OCI-LY1 (cell line): ENCODE data around the gene PYROXD2.

Source experiments
- H2AFZ ChIP-seq: fragments of 200-600 bp; sonication (generic), shearing (Covaris generic); 2 replicates; pipeline ENCODE4 v1.6.0; 2014; ENCODE audit warnings: antibody characterized with exemption, mild to moderate bottlenecking, low read length
- H3F3A ChIP-seq: fragments of 200-600 bp; sonication (generic), shearing (Covaris generic); 2 replicates; pipeline ENCODE4 v1.6.0; 2014; ENCODE audit warnings: mild to moderate bottlenecking, antibody characterized with exemption, low read length, moderate library complexity; ENCODE audit not compliant: insufficient read depth
- H3K27ac ChIP-seq: fragments of 200-600 bp; sonication (generic); 2 replicates; pipeline ENCODE4 v1.5.1; 2014; ENCODE audit warnings: low read length, mixed run types, mild to moderate bottlenecking, low read depth; ENCODE audit not compliant: poor library complexity, severe bottlenecking
- H3K27me3 ChIP-seq: fragments of 200-600 bp; sonication (generic); 2 replicates; pipeline ENCODE4 v1.6.0; 2014; ENCODE audit warnings: antibody characterized with exemption, mild to moderate bottlenecking, low read length, moderate library complexity; ENCODE audit not compliant: insufficient read depth
- H3K36me3 ChIP-seq: fragments of 200-600 bp; sonication (generic); 2 replicates; pipeline ENCODE4 v1.6.1; 2014; ENCODE audit warnings: mild to moderate bottlenecking, antibody characterized with exemption, low read length, moderate library complexity, mixed read lengths; ENCODE audit not compliant: insufficient read depth
- H3K4me1 ChIP-seq: fragments of 200-600 bp; sonication (generic); 2 replicates; pipeline ENCODE4 v1.5.1; 2014; ENCODE audit warnings: mild to moderate bottlenecking, low read length, moderate library complexity; ENCODE audit not compliant: insufficient read depth, severe bottlenecking
- H3K4me2 ChIP-seq: fragments of 200-600 bp; sonication (generic), shearing (Covaris generic); 2 replicates; pipeline ENCODE4 v1.6.1; 2014; ENCODE audit warnings: low read length
- H3K4me3 ChIP-seq: fragments of 200-600 bp; sonication (generic); 2 replicates; pipeline ENCODE4 v1.5.1; 2014; ENCODE audit warnings: low read length, low read depth, mild to moderate bottlenecking, mixed read lengths; ENCODE audit not compliant: poor library complexity, severe bottlenecking
- H3K79me2 ChIP-seq: fragments of 200-600 bp; shearing (Covaris generic); 2 replicates; pipeline ENCODE4 v1.6.1; 2016; ENCODE audit warnings: mixed run types, low read length, mixed read lengths; ENCODE audit not compliant: insufficient read depth
- H3K9ac ChIP-seq: fragments of 200-600 bp; sonication (generic), shearing (Covaris generic); 2 replicates; pipeline ENCODE4 v1.6.1; 2014; ENCODE audit warnings: mild to moderate bottlenecking, low read length, mixed read lengths
- H3K9me2 ChIP-seq: fragments of 200-600 bp; sonication (generic), shearing (Covaris generic); 2 replicates; pipeline ENCODE4 v1.6.1; 2014; ENCODE audit warnings: low read depth, mild to moderate bottlenecking, low read length, mixed read lengths
- H3K9me3 ChIP-seq: fragments of 200-600 bp; shearing (Covaris generic); 2 replicates; pipeline ENCODE4 v1.6.1; 2014; ENCODE audit warnings: low read length, mixed read lengths
- H4K20me1 ChIP-seq: fragments of 200-600 bp; sonication (generic), shearing (Covaris generic); 2 replicates; pipeline ENCODE4 v1.6.0; 2016; ENCODE audit warnings: mild to moderate bottlenecking, low read length; ENCODE audit not compliant: insufficient read depth
- CTCF ChIP-seq: fragments of 200-600 bp; sonication (generic), shearing (Covaris generic); IDR thresholded peaks from 2 replicates; pipeline ENCODE4 v1.5.1; 2017; ENCODE audit warnings: mild to moderate bottlenecking, antibody characterized with exemption, low read length, moderate library complexity, mixed read lengths
- EZH2 ChIP-seq: fragments of 200-600 bp; sonication (generic), shearing (Covaris generic); IDR thresholded peaks from 2 replicates; pipeline ENCODE4 v1.8.0; 2017; ENCODE audit warnings: borderline replicate concordance, mixed run types, mild to moderate bottlenecking, antibody characterized with exemption, low read length, moderate library complexity, mixed read lengths

PYROXD2 gene

GRCh38 chr10:98411166-98411565 lies 3.8 kb downstream of the PYROXD2 start:
- no peak overlapping the region for H3K9ac ChIP-seq

GRCh38 chr10:98410759-98411158 lies 4.2 kb downstream of the PYROXD2 start:
- Histone ChIP-seq H3K4me2 (no peak overlapping the region), H2AFZ (no peak overlapping the region), H3F3A (no peaks in the 10 kb centered on the region), H3K4me1 (peaks cover 12% of the 10 kb centered on the region), H3K27ac (no peak overlapping the region), H3K79me2 (no peaks in the 10 kb centered on the region), H3K27me3 (no peaks in the 10 kb centered on the region), H3K9me3 (no peaks in the 10 kb centered on the region), H3K36me3 (no peaks in the 10 kb centered on the region), H3K9ac (no peak overlapping the region), H3K9me2 (no peaks in the 10 kb centered on the region), H3K4me3 (no peak overlapping the region), H4K20me1 (no peaks in the 10 kb centered on the region)
- TF ChIP-seq CTCF (no peak), EZH2 (no peak)

More at GRCh38 chr10:98411166-98411565, 3.8 kb downstream of the PYROXD2 start:
- no peaks in the 10 kb centered on the region for H3K9me3 ChIP-seq
- H3K79me2 ChIP-seq: no peaks in the 10 kb centered on the region
- H4K20me1 ChIP-seq: no peaks in the 10 kb centered on the region
- no peaks in the 10 kb centered on the region for H3K27me3 ChIP-seq
- no peaks in the 10 kb centered on the region for H3K9me2 ChIP-seq
- no peaks in the 10 kb centered on the region for H3F3A ChIP-seq
- no peak overlapping the region for H3K4me3 ChIP-seq
- H3K27ac ChIP-seq: no peak overlapping the region
- no peak overlapping the region for H3K4me2 ChIP-seq
- H2AFZ ChIP-seq: no peak overlapping the region
- H3K4me1 ChIP-seq: peaks cover 12% of the 10 kb centered on the region
- no peaks in the 10 kb centered on the region for H3K36me3 ChIP-seq
- TF ChIP-seq CTCF (no peak), EZH2 (no peak)

- Histone ChIP-seq H2AFZ (no peak overlapping the region), H3K9me2 (no peaks in the 10 kb centered on the region), H3K9ac (no peak overlapping the region), H3K27me3 (no peaks in the 10 kb centered on the region), H3K27ac (no peak overlapping the region), H3K9me3 (no peaks in the 10 kb centered on the region), H3K36me3 (no peaks in the 10 kb centered on the region), H3K79me2 (no peaks in the 10 kb centered on the region), H3K4me1 (peaks cover 10% of the 10 kb centered on the region), H3F3A (no peaks in the 10 kb centered on the region), H4K20me1 (no peaks in the 10 kb centered on the region), H3K4me2 (no peak overlapping the region), H3K4me3 (no peak overlapping the region)
- TF ChIP-seq CTCF: no peak
- TF ChIP-seq EZH2: no peak
Observed at GRCh38 chr10:98410135-98410743, 4.7 kb downstream of the PYROXD2 start.
